Choroid plexus epithelial cell (primary cell): ENCODE results near the gene SAP30BP.

Source experiments
- DNase-seq: peaks from one replicate; pipeline ENCODE4 v3.0.0-alpha.2; 2010; ENCODE audit warnings: low read depth
- H3K4me3 ChIP-seq: 2 replicates; pipeline ENCODE4 v1.5.1; 2011; ENCODE audit warnings: low read depth, mild to moderate bottlenecking, control low read depth, low read length, moderate library complexity
- CTCF ChIP-seq: conservative IDR thresholded peaks from 2 replicates; pipeline ENCODE4 v1.5.1; 2011; ENCODE audit warnings: low read depth, mild to moderate bottlenecking, control low read depth, inconsistent platforms, low read length, moderate library complexity

SAP30BP gene

GRCh38 chr17:75646638-75646992 lies 20.5 kb upstream of the SAP30BP start:
- TF ChIP-seq CTCF, result no peak
- H3K4me3 ChIP-seq, result no peak overlapping the region
- DNase-seq, result no peak

- no peak overlapping the region for H3K4me3 ChIP-seq
- no peak for DNase-seq
- TF ChIP-seq CTCF, result no peak
These were observed 20.1 kb upstream of the SAP30BP start for GRCh38 chr17:75647061-75647460.

GRCh38 chr17:75647921-75648320 lies 19.2 kb upstream of the SAP30BP start:
- DNase-seq, result no peak
- no peak overlapping the region for H3K4me3 ChIP-seq
- no peak for TF ChIP-seq CTCF

- TF ChIP-seq CTCF, result no peak
- DNase-seq, result no peak
- H3K4me3 ChIP-seq, result no peak overlapping the region
These were observed 17.5 kb upstream of the SAP30BP start for GRCh38 chr17:75649687-75650086.

GRCh38 chr17:75650874-75651273 lies 16.3 kb upstream of the SAP30BP start:
- no peak overlapping the region for H3K4me3 ChIP-seq
- no peak for TF ChIP-seq CTCF
- no peak for DNase-seq

GRCh38 chr17:75652341-75652740 lies 14.8 kb upstream of the SAP30BP start:
- no peak overlapping the region for H3K4me3 ChIP-seq
- no peak for TF ChIP-seq CTCF
- DNase-seq, result no peak

- H3K4me3 ChIP-seq, result no peak overlapping the region
- TF ChIP-seq CTCF, result peak; percentile 94
- DNase-seq, result peak; percentile 62
These were observed 14.1 kb upstream of the SAP30BP start for GRCh38 chr17:75652934-75653549.
